Measurements from ENCODE around the gene IGSF21. TPM values are rescaled to one million over a fixed set of nuclear protein-coding genes. Genes with fewer than 3 reads are reported as not detected.

The IGSF21 gene
- total RNA-seq, 1 experiment from 2014 or later = 5.2 TPM

- Histone ChIP-seq H2BK120ac (ENCODE audit: low read depth, low read length, poor library complexity, severe bottlenecking) (no peak overlapping the region), H3K18ac (ENCODE audit: insufficient read length, low read depth, low read length) (no peak overlapping the region), H3K27ac (ENCODE audit: insufficient read length, low read depth, low read length) (peak overlapping the region; percentile 99), H2BK15ac (ENCODE audit: low read depth, low read length) (no peak overlapping the region), H3K79me1 (ENCODE audit: insufficient read depth, low read depth, low read length, poor library complexity, severe bottlenecking) (no peaks in the 10 kb centered on the region), H2AFZ (ENCODE audit: low read length) (no peak overlapping the region), H4K8ac (replicated peaks; ENCODE audit: insufficient read length, low read depth, low read length) (no peak overlapping the region), H2AK5ac (ENCODE audit: insufficient read length, low read length) (no peak overlapping the region), H4K5ac (ENCODE audit: insufficient read length, low read depth, low read length) (no peak overlapping the region), H4K91ac (ENCODE audit: insufficient read length, low read depth, low read length) (no peak overlapping the region), H3K56ac (ENCODE audit: insufficient read length, low read depth, low read length) (peak overlapping the region; percentile 63), H3K4ac (ENCODE audit: low read depth, low read length) (no peak overlapping the region), H3K14ac (ENCODE audit: insufficient read depth, low read length) (no peak overlapping the region), H3T11ph (ENCODE audit: low read length) (no peak overlapping the region), H3K9me3 (ENCODE audit: control insufficient read depth, low read depth, low read length) (no peaks in the 10 kb centered on the region), H3K4me2 (ENCODE audit: insufficient read depth, insufficient read length, low read length) (peak overlapping the region; percentile 48), H4K20me1 (ENCODE audit: control insufficient read depth, insufficient read depth, insufficient read length) (no peaks in the 10 kb centered on the region), H3K23me2 (ENCODE audit: insufficient read length, low read depth, low read length, poor library complexity, severe bottlenecking) (no peaks in the 10 kb centered on the region), H3K9ac (ENCODE audit: extremely low read depth, insufficient read length, low read length) (no peak overlapping the region), H3K27me3 (ENCODE audit: insufficient read depth, low read length) (no peaks in the 10 kb centered on the region), H3K4me1 (ENCODE audit: insufficient read depth, low read length) (peaks cover 18% of the 10 kb centered on the region; the same call in 1 of the 2 replicates), H2BK20ac (ENCODE audit: low read depth, low read length, poor library complexity, severe bottlenecking) (no peak overlapping the region), H2BK5ac (ENCODE audit: insufficient read length, low read length) (no peak overlapping the region), H3K23ac (ENCODE audit: insufficient read length, low read depth, low read length) (no peak overlapping the region), H3K79me2 (ENCODE audit: insufficient read depth, low read length) (no peaks in the 10 kb centered on the region), H2BK12ac (ENCODE audit: insufficient read length, low read depth, low read length) (no peak overlapping the region)
- peaks cover 3 to 4% (median 4%) of the 10 kb centered on the region in 3 experiments; a peak in 3 of 7 replicates for H3K36me3 Mint-ChIP-seq (ENCODE audit: insufficient read depth in 1 of 3, low read depth in 3 of 3)
- H3K4me1 Mint-ChIP-seq = peaks cover 59 to 68% of the 10 kb centered on the region in 2 experiments
- no CpG with 5 or more reads among the region's 5 CpGs for WGBS (ENCODE audit: extremely low coverage, insufficient read length, low lambda C conversion rate)
- peaks cover 2% of the 10 kb centered on the region; the same call in 1 of the 2 replicates for H3K27me3 Mint-ChIP-seq (ENCODE audit: low read depth)
- peaks cover 0 to 3% of the 10 kb centered on the region in 2 experiments; a peak in 2 of 5 replicates for H3K9me3 Mint-ChIP-seq
- H3K27ac Mint-ChIP-seq = peak overlapping the region; percentile 96 to 97 (median 97)
- peak overlapping the region in 1 of 2 experiments; percentile 25; a peak in 1 of 5 replicates for H3K4me3 Mint-ChIP-seq
- TF ChIP-seq, protein P1, sequence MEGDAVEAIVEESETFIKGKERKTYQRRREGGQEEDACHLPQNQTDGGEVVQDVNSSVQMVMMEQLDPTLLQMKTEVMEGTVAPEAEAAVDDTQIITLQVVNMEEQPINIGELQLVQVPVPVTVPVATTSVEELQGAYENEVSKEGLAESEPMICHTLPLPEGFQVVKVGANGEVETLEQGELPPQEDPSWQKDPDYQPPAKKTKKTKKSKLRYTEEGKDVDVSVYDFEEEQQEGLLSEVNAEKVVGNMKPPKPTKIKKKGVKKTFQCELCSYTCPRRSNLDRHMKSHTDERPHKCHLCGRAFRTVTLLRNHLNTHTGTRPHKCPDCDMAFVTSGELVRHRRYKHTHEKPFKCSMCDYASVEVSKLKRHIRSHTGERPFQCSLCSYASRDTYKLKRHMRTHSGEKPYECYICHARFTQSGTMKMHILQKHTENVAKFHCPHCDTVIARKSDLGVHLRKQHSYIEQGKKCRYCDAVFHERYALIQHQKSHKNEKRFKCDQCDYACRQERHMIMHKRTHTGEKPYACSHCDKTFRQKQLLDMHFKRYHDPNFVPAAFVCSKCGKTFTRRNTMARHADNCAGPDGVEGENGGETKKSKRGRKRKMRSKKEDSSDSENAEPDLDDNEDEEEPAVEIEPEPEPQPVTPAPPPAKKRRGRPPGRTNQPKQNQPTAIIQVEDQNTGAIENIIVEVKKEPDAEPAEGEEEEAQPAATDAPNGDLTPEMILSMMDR (conservative IDR thresholded peaks at IDR 0.05) = no peak
- DNase-seq = no peak
These were observed 312.2 kb downstream of the IGSF21 start for GRCh38 chr1:18419845-18420184.

Data from H9 (cell line).